Esophagus squamous epithelium (tissue), 4 donors: ENCODE measurements around the gene TBP.

Experiments used
- POLR2A ChIP-seq, 4 donors: fragments of 450-650 bp; IDR thresholded peaks; one replicate each; pipeline ENCODE4 v1.6.1; 2017; ENCODE audit warnings: antibody characterized with exemption in 4 of 4, mild to moderate bottlenecking in 4 of 4, moderate library complexity in 3 of 4
- TF ChIP-seq, protein P1 (sequence below), 6 experiments: fragments of 450-650 bp in 4 of 6; fragments of 200-600 bp in 2 of 6; sonication (generic) in 2 of 6; IDR thresholded peaks; one replicate each; pipeline ENCODE4 v1.5.1; 2016 to 2019; ENCODE audit warnings: antibody characterized with exemption in 6 of 6, mild to moderate bottlenecking in 4 of 6, moderate library complexity in 4 of 6

DNA sequence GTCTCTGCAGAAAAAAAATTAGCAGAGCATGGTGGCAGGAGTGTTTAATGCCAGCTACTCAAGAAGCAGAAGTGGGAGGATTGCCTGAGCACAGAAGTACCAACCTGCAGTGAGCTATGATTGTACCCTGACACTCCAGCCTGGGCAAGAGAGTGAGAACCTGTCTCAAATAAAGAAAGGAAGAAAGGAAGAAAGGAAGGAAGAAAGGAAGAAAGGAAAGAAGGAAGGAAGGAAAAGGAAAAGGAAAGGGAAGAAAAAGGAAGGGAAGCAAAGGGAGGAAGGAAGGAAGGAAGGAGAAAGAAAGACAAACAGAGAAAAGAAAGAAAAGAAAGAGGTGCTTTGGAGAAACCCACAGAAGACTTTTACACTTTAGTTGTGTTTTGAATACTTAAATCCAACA is 43.1 kb downstream of the TBP start:
- TF ChIP-seq, protein P1, sequence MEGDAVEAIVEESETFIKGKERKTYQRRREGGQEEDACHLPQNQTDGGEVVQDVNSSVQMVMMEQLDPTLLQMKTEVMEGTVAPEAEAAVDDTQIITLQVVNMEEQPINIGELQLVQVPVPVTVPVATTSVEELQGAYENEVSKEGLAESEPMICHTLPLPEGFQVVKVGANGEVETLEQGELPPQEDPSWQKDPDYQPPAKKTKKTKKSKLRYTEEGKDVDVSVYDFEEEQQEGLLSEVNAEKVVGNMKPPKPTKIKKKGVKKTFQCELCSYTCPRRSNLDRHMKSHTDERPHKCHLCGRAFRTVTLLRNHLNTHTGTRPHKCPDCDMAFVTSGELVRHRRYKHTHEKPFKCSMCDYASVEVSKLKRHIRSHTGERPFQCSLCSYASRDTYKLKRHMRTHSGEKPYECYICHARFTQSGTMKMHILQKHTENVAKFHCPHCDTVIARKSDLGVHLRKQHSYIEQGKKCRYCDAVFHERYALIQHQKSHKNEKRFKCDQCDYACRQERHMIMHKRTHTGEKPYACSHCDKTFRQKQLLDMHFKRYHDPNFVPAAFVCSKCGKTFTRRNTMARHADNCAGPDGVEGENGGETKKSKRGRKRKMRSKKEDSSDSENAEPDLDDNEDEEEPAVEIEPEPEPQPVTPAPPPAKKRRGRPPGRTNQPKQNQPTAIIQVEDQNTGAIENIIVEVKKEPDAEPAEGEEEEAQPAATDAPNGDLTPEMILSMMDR (IDR thresholded peaks at IDR 0.05), result no peak
- no peak for TF ChIP-seq POLR2A (IDR thresholded peaks at IDR 0.05)
